ENCODE measurements around the gene TSC22D1. TPM values are rescaled to one million over a fixed set of nuclear protein-coding genes. Genes with fewer than 3 reads are reported as not detected.
A peak's percentile ranks its signal among the peaks of the same experiment; 100 is the strongest.

Gene TSC22D1
- total RNA-seq, 1 experiment from 2014 or later, result 72.5 TPM

- peak; percentile 99 for DNase-seq (ENCODE audit: low spot score)
- H3K4me3 Mint-ChIP-seq, result peak overlapping the region; percentile 82
- ChIA-PET POLR2A (interaction anchor here (0.6 to 1.1 kb wide), 4 partner anchors 11 to 142 kb away, joined by 3 to 5 read pairs (median 4); no protein-coding TSS in a partner anchor), CTCF (no interaction called here)
- H3K27ac Mint-ChIP-seq, result no peak overlapping the region; the same call in 1 of the 2 replicates
- peak; percentile 88 for ATAC-seq
- H3K9me3 Mint-ChIP-seq, result no peaks in the 10 kb centered on the region
- peaks cover 25% of the 10 kb centered on the region for H3K36me3 Mint-ChIP-seq
- H3K27me3 Mint-ChIP-seq (ENCODE audit: low read depth), result no peaks in the 10 kb centered on the region
- peaks cover 50% of the 10 kb centered on the region for H3K4me1 Mint-ChIP-seq
- TF ChIP-seq FOXK1 (CRISPR knock-in tag; IDR thresholded peaks at IDR 0.05) (no peak), GRHL2 (CRISPR knock-in tag; IDR thresholded peaks at IDR 0.05; ENCODE audit: insufficient replicate concordance, severe bottlenecking) (no peak), AFF4 (CRISPR knock-in tag; IDR thresholded peaks at IDR 0.05; ENCODE audit: borderline replicate concordance) (no peak), MAX (CRISPR knock-in tag; IDR thresholded peaks at IDR 0.05) (peak; percentile 84; the same call in 1 of the 2 replicates), ATF3 (CRISPR knock-in tag; conservative IDR thresholded peaks at IDR 0.05) (no peak), CDX4 (CRISPR knock-in tag; IDR thresholded peaks at IDR 0.05; ENCODE audit: borderline replicate concordance) (no peak), KAT7 (CRISPR knock-in tag; IDR thresholded peaks at IDR 0.05; ENCODE audit: borderline replicate concordance) (0 out of 2 replicates have a peak, but pooled peaks have one; percentile 28), ELF4 (CRISPR knock-in tag; IDR thresholded peaks at IDR 0.05; ENCODE audit: low read depth) (no peak), ESRRA (CRISPR knock-in tag; IDR thresholded peaks at IDR 0.05; ENCODE audit: borderline replicate concordance) (no peak), ERG (CRISPR knock-in tag; IDR thresholded peaks at IDR 0.05) (0 out of 2 replicates have a peak, but pooled peaks have one; percentile 11), SP1 (CRISPR knock-in tag; conservative IDR thresholded peaks at IDR 0.05) (peak; percentile 66), ZNF281 (CRISPR knock-in tag; IDR thresholded peaks at IDR 0.05) (peak; percentile 81; the same call in 1 of the 2 replicates), CBFB (CRISPR knock-in tag; IDR thresholded peaks at IDR 0.05; ENCODE audit: low read depth) (peak; percentile 73; the same call in 1 of the 2 replicates), USF2 (CRISPR knock-in tag; IDR thresholded peaks at IDR 0.05) (peak; percentile 36; the same call in 1 of the 2 replicates), STAT6 (CRISPR knock-in tag; conservative IDR thresholded peaks at IDR 0.05; ENCODE audit: low read depth) (no peak), SMAD4 (CRISPR knock-in tag; IDR thresholded peaks at IDR 0.05) (no peak), TEAD1 (CRISPR knock-in tag; IDR thresholded peaks at IDR 0.05) (0 out of 2 replicates have a peak, but pooled peaks have one; percentile 63), HMGA2 (CRISPR knock-in tag; IDR thresholded peaks at IDR 0.05) (no peak), TCF7 (CRISPR knock-in tag; IDR thresholded peaks at IDR 0.05; ENCODE audit: low read depth) (0 out of 2 replicates have a peak, but pooled peaks have one; percentile 76), E2F4 (CRISPR knock-in tag; IDR thresholded peaks at IDR 0.05; ENCODE audit: borderline replicate concordance, low read depth) (0 out of 2 replicates have a peak, but pooled peaks have one; percentile 38), MYBL2 (CRISPR knock-in tag; IDR thresholded peaks at IDR 0.05) (peak; percentile 71)
These were observed 1.3 kb upstream of the TSC22D1 start for GRCh38 chr13:44577236-44578066.

All from WTC11 (cell line).